Trophoblast cell (in vitro differentiated cells and primary cell): Measurements from ENCODE around the gene SMOC2.

Experiments used
- DNase-seq, 2 donors: peaks; one replicate each; pipeline ENCODE4 v3.0.0-alpha.2; 2016
- H2AFZ ChIP-seq: 2 replicates; pipeline ENCODE4 v1.6.1; 2013; ENCODE audit warnings: low read length, moderate library complexity, mild to moderate bottlenecking; ENCODE audit not compliant: insufficient read depth, poor library complexity
- H2AK5ac ChIP-seq: 2 replicates; pipeline ENCODE4 v1.6.1; 2013; ENCODE audit warnings: mild to moderate bottlenecking, low read length
- H2BK120ac ChIP-seq: 2 replicates; pipeline ENCODE4 v1.6.1; 2013; ENCODE audit warnings: low read length, mild to moderate bottlenecking, moderate library complexity; ENCODE audit not compliant: insufficient read depth, poor library complexity
- H2BK12ac ChIP-seq: 2 replicates; pipeline ENCODE4 v1.6.1; 2013; ENCODE audit warnings: mild to moderate bottlenecking, low read length, moderate library complexity
- H2BK5ac ChIP-seq: 2 replicates; pipeline ENCODE4 v1.6.1; 2013; ENCODE audit warnings: low read length, low read depth, moderate library complexity, mild to moderate bottlenecking; ENCODE audit not compliant: poor library complexity
- H3K14ac ChIP-seq: 2 replicates; pipeline ENCODE4 v1.6.1; 2013; ENCODE audit warnings: mild to moderate bottlenecking, low read length
- H3K18ac ChIP-seq: 2 replicates; pipeline ENCODE4 v1.6.1; 2013; ENCODE audit warnings: mild to moderate bottlenecking, low read length
- H3K23ac ChIP-seq: 2 replicates; pipeline ENCODE4 v1.6.1; 2013; ENCODE audit warnings: low read length
- H3K27ac ChIP-seq: 2 replicates; pipeline ENCODE4 v1.5.1; 2013; ENCODE audit warnings: low read depth, mild to moderate bottlenecking, inconsistent platforms, low read length, moderate library complexity
- H3K27me3 ChIP-seq: 2 replicates; pipeline ENCODE4 v1.6.1; 2013; ENCODE audit warnings: inconsistent platforms, mild to moderate bottlenecking, low read length, moderate library complexity; ENCODE audit not compliant: insufficient read depth
- H3K36me3 ChIP-seq, 2 experiments: 1 replicate in 1 of 2; 2 replicates in 1 of 2; pipeline ENCODE4 v1.6.1; 2013; ENCODE audit warnings: low read length in 2 of 2, mild to moderate bottlenecking in 2 of 2, moderate library complexity in 1 of 2; ENCODE audit not compliant: insufficient read depth in 2 of 2, control insufficient read depth in 1 of 2
- H3K4ac ChIP-seq: 2 replicates; pipeline ENCODE4 v1.6.1; 2013; ENCODE audit warnings: low read depth, mild to moderate bottlenecking, low read length, moderate library complexity
- H3K4me1 ChIP-seq, 2 experiments: 1 replicate in 1 of 2; 2 replicates in 1 of 2; pipeline ENCODE4 v1.6.1; 2013; ENCODE audit warnings: low read length in 2 of 2, mild to moderate bottlenecking in 2 of 2, moderate library complexity in 1 of 2; ENCODE audit not compliant: insufficient read depth in 2 of 2, control insufficient read depth in 1 of 2
- H3K4me2 ChIP-seq: 2 replicates; pipeline ENCODE4 v1.6.1; 2013; ENCODE audit warnings: inconsistent platforms, mild to moderate bottlenecking, low read length, moderate library complexity
- H3K4me3 ChIP-seq: 2 replicates; pipeline ENCODE4 v1.5.1; 2013; ENCODE audit warnings: mild to moderate bottlenecking, low read depth, low read length, inconsistent platforms
- H3K79me1 ChIP-seq: one replicate; pipeline ENCODE4 v1.6.1; 2013; ENCODE audit warnings: low read length
- H3K79me2 ChIP-seq: 2 replicates; pipeline ENCODE4 v1.6.1; 2013; ENCODE audit warnings: low read length, mild to moderate bottlenecking; ENCODE audit not compliant: control insufficient read depth, insufficient read depth, poor library complexity
- H3K9ac ChIP-seq: 2 replicates; pipeline ENCODE4 v1.6.1; 2013; ENCODE audit warnings: mild to moderate bottlenecking, low read length
- H3K9me3 ChIP-seq: 2 replicates; pipeline ENCODE4 v1.6.1; 2013; ENCODE audit warnings: low read depth, mild to moderate bottlenecking, control low read depth, inconsistent platforms, low read length; ENCODE audit not compliant: insufficient read depth
- H4K12ac ChIP-seq: 2 replicates; pipeline ENCODE4 v1.6.1; 2013; ENCODE audit warnings: low read depth, mild to moderate bottlenecking, low read length, moderate library complexity
- H4K8ac ChIP-seq: 2 replicates; pipeline ENCODE4 v1.6.1; 2013; ENCODE audit warnings: low read depth, mild to moderate bottlenecking, low read length, moderate library complexity
- H4K91ac ChIP-seq: one replicate; pipeline ENCODE4 v1.6.1; 2013; ENCODE audit warnings: low read depth, mild to moderate bottlenecking, low read length, moderate library complexity
- WGBS: extraction: QIAGEN DNeasy Blood & Tissue Kit; methylation state at CpG from one replicate; pipeline ENCODE4 v1.1.7; 2013; ENCODE audit warnings: missing lambda C conversion rate; ENCODE audit not compliant: insufficient read length, insufficient coverage; ENCODE audit errors: extremely low coverage; 5-methylcytosine and 5-hydroxymethylcytosine counted together

SMOC2 gene

DNA sequence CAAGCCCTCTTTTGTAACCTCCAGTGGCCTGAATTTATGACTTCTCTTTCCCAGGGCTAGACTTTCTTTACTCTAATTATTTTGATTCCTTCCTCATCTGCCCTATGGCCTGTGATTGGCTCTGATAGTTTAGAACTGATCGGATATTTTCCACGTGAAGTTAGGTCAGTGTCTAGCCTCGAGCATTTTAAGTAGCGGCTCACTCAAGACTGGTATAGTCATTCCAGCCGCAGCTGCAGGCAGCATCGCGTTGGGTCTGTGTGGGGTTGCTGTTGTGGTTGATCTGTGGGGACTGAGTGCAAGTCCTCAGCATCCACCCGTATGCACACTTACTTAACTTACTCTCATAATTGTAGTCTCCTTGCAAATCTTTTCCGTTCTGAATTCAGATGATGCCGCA, 105.7 kb downstream of the SMOC2 start:
- no peak overlapping the region for H3K9ac ChIP-seq
- H3K18ac ChIP-seq, result no peak overlapping the region
- H2BK120ac ChIP-seq, result no peak overlapping the region
- no peaks in the 10 kb centered on the region for H3K36me3 ChIP-seq
- H3K4me3 ChIP-seq, result no peak overlapping the region
- no peak overlapping the region for H3K27ac ChIP-seq
- no peaks in the 10 kb centered on the region for H3K9me3 ChIP-seq
- WGBS, result no CpG with 5 or more reads among the region's 10 CpGs
- H3K79me1 ChIP-seq, result no peaks in the 10 kb centered on the region
- H4K12ac ChIP-seq, result no peak overlapping the region
- no peaks in the 10 kb centered on the region for H3K27me3 ChIP-seq
- H3K4me2 ChIP-seq, result no peak overlapping the region
- no peak overlapping the region for H4K8ac ChIP-seq
- no peak overlapping the region for H4K91ac ChIP-seq
- no peak for DNase-seq
- H3K23ac ChIP-seq, result no peak overlapping the region
- no peaks in the 10 kb centered on the region for H3K79me2 ChIP-seq
- no peak overlapping the region for H2BK5ac ChIP-seq
- H3K14ac ChIP-seq, result no peak overlapping the region
- H2AK5ac ChIP-seq, result no peak overlapping the region
- no peaks in the 10 kb centered on the region for H3K4me1 ChIP-seq
- H2AFZ ChIP-seq, result no peak overlapping the region
- H3K4ac ChIP-seq, result no peak overlapping the region
- no peak overlapping the region for H2BK12ac ChIP-seq

DNA sequence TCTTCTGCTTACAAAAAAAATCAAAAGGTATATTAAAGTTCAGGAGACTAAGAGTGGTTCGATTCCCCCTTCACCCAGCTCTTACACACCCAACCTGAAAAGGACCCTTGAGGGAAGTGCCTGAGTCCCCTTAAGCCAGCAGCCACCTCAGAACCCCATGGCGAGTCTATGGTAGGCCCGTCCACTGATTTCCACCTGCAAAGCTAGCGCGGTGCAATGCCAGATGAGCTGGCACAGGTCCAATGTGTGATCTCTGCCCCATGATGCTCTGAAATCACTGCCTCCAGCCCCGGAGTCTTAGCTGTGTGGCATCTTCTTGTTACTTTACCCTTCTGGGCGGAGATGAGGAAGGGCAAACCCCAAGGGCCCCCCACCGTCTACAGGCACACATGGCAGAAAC, 109.3 kb downstream of the SMOC2 start:
- no peak overlapping the region for H2BK5ac ChIP-seq
- H4K8ac ChIP-seq, result no peak overlapping the region
- no peak overlapping the region for H2BK120ac ChIP-seq
- no peaks in the 10 kb centered on the region for H3K36me3 ChIP-seq
- no peak overlapping the region for H3K23ac ChIP-seq
- H4K12ac ChIP-seq, result no peak overlapping the region
- H2BK12ac ChIP-seq, result no peak overlapping the region
- H3K9me3 ChIP-seq, result no peaks in the 10 kb centered on the region
- DNase-seq, result no peak
- no peak overlapping the region for H3K4ac ChIP-seq
- H3K9ac ChIP-seq, result no peak overlapping the region
- H3K27ac ChIP-seq, result no peak overlapping the region
- H3K79me1 ChIP-seq, result no peaks in the 10 kb centered on the region
- no peaks in the 10 kb centered on the region for H3K27me3 ChIP-seq
- H3K14ac ChIP-seq, result no peak overlapping the region
- H2AK5ac ChIP-seq, result no peak overlapping the region
- no peak overlapping the region for H2AFZ ChIP-seq
- H3K79me2 ChIP-seq, result no peaks in the 10 kb centered on the region
- no CpG with 5 or more reads among the region's 8 CpGs for WGBS
- H4K91ac ChIP-seq, result no peak overlapping the region
- H3K4me3 ChIP-seq, result no peak overlapping the region
- H3K4me1 ChIP-seq, result no peaks in the 10 kb centered on the region
- no peak overlapping the region for H3K4me2 ChIP-seq
- no peak overlapping the region for H3K18ac ChIP-seq

DNA sequence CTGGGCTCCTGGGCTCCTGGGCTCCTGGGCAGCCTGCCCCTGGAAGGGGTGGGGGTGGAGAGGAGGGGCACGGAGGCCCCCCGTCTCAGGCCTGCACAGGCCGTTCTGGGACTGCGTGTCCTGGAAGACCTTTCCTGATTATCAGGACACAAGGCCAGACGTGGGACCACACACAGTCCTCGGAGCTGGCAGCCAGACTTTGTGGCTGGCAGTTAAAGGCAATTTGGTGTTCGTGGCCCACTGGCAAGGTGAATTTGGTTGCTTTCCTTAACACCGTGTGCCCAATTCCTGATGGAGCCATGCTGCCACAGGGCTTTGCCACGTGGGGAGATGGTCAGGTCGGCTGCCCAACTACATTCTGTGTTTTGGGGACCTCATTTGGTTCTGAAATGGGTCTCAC, 113.5 kb downstream of the SMOC2 start:
- no peak overlapping the region for H3K18ac ChIP-seq
- no peak overlapping the region for H2AFZ ChIP-seq
- no peak overlapping the region for H3K14ac ChIP-seq
- H2BK120ac ChIP-seq, result no peak overlapping the region
- H3K23ac ChIP-seq, result no peak overlapping the region
- no peak overlapping the region for H4K8ac ChIP-seq
- H3K4me2 ChIP-seq, result no peak overlapping the region
- peaks cover 0 to 2% of the 10 kb centered on the region in 2 experiments for H3K36me3 ChIP-seq
- no peak overlapping the region for H4K12ac ChIP-seq
- peaks cover 3% of the 10 kb centered on the region for H3K9me3 ChIP-seq
- no peak for DNase-seq
- no peak overlapping the region for H2BK12ac ChIP-seq
- no peaks in the 10 kb centered on the region for H3K79me2 ChIP-seq
- no peak overlapping the region for H4K91ac ChIP-seq
- H2AK5ac ChIP-seq, result no peak overlapping the region
- H3K27me3 ChIP-seq, result no peaks in the 10 kb centered on the region
- H3K4ac ChIP-seq, result no peak overlapping the region
- no peak overlapping the region for H3K4me3 ChIP-seq
- H3K4me1 ChIP-seq, result no peaks in the 10 kb centered on the region
- WGBS, result no CpG with 5 or more reads among the region's 10 CpGs
- no peak overlapping the region for H2BK5ac ChIP-seq
- peaks cover 3% of the 10 kb centered on the region for H3K79me1 ChIP-seq
- H3K9ac ChIP-seq, result no peak overlapping the region
- no peak overlapping the region for H3K27ac ChIP-seq

DNA sequence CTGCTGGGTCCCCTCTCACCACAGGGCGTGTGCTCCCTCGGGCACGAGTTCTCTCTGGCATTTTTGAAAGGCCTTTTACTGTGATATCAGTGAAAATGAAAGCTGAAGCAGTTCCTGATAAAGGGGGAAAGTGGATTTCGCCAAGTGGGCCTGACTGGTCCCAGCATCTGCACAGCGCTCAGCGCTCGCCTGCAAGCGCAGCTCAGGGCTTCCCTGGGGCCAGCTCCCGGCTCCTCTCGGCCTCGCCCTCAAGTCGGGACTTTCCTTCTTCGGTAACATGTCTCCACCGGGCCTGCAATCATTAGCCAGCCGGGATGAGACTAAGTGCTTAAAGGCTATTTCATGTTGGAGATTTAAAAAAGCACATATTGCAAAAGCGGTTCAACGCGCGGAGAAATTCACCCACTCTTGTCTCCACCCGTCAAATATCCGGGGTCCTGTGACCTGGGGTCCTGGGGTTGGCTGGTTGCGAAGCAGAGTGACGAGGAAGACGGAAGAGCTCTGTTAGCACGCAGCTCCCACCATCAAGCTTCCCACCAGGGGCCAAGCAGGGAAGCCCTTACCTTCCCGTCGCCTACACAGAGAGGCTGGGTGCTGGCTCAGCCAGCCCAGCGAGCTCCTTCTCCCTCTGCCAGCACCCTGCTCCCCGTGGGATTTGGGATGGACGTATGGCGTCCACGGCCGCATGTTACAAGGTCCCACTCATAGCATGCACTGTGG, 114.1 kb downstream of the SMOC2 start:
- Histone ChIP-seq H3K36me3 (peaks cover 0 to 2% of the 10 kb centered on the region in 2 experiments), H3K18ac (no peak overlapping the region), H3K27me3 (no peaks in the 10 kb centered on the region), H3K23ac (no peak overlapping the region), H2BK120ac (no peak overlapping the region), H3K4me1 (no peaks in the 10 kb centered on the region), H4K12ac (no peak overlapping the region), H3K4me3 (no peak overlapping the region), H3K9me3 (peaks cover 3% of the 10 kb centered on the region), H3K79me1 (peaks cover 3% of the 10 kb centered on the region), H2AFZ (no peak overlapping the region), H3K27ac (no peak overlapping the region), H4K8ac (no peak overlapping the region), H3K79me2 (no peaks in the 10 kb centered on the region), H2BK5ac (no peak overlapping the region), H3K4ac (no peak overlapping the region), H3K4me2 (no peak overlapping the region), H3K9ac (no peak overlapping the region), H4K91ac (no peak overlapping the region), H3K14ac (no peak overlapping the region), H2BK12ac (no peak overlapping the region), H2AK5ac (no peak overlapping the region)
- no CpG with 5 or more reads among the region's 33 CpGs for WGBS
- no peak for DNase-seq
